HCT116 (cell line): ENCODE data around the gene ZSCAN26. TPM values are rescaled to one million over a fixed set of nuclear protein-coding genes. Genes with fewer than 3 reads are reported as not detected.

ENCODE experiments used
- ATAC-seq: fragments of 200-7000 bp; cut with Tn5 transposase; 2 replicates; pipeline ENCODE4 v1.9.1; 2020; ENCODE audit warnings: mild to moderate bottlenecking, moderate library complexity
- BruUV-seq: library from RNA; stranded (reverse); fragments of 400-500 nt; replicated peaks from 2 replicates; lab custom pipeline; 2021; lab: Mats Ljungman, UMichigan
- CTCF ChIA-PET: fragments of 300-600 bp; sonication (Branson Sonifier 250); formaldehyde crosslinking; loops from one replicate; lab custom pipeline; 2021; ENCODE audit warnings: antibody characterized with exemption; lab: Charles Lee
- POLR2A ChIA-PET: fragments of 300-600, 350-600 bp; sonication (Branson Sonifier 250); formaldehyde crosslinking; loops from one replicate; lab custom pipeline; 2021; ENCODE audit warnings: antibody characterized with exemption; lab: Charles Lee
- RAD21 ChIA-PET, 2 experiments: fragments of 300-600 bp; sonication (Branson Sonifier 250); formaldehyde crosslinking; loops; one replicate each; lab custom pipeline; 2023; ENCODE audit warnings: low total read pairs in 2 of 2; ENCODE audit not compliant: uncharacterized antibody in 2 of 2, unreplicated experiment in 2 of 2, low non-redundant PET in 1 of 2; lab: Charles Lee
- DNase-seq: peaks from one replicate; pipeline ENCODE4 v3.0.0-alpha.2; 2010; ENCODE audit warnings: low read depth, low spot score
- H2AFZ ChIP-seq: fragments of 200-600 bp; shearing (Covaris generic), sonication (generic); 2 replicates; pipeline ENCODE4 v1.6.1; 2017; ENCODE audit warnings: low read depth, mixed run types, mixed read lengths, antibody characterized with exemption, low read length; ENCODE audit not compliant: poor library complexity, severe bottlenecking
- H3K27ac ChIP-seq: 2 replicates; pipeline ENCODE4 v1.5.1; 2012; ENCODE audit warnings: low read depth, low read length
- H3K27me3 ChIP-seq: fragments of 200-600 bp; sonication (generic); 2 replicates; pipeline ENCODE4 v1.6.1; 2016; ENCODE audit warnings: mixed run types, low read length, mixed read lengths; ENCODE audit not compliant: insufficient read depth
- H3K36me3 ChIP-seq, 2 experiments: fragments of 200-500 bp in 1 of 2; fragments of 200-600 bp in 1 of 2; sonication (Bioruptor generic) in 1 of 2; sonication (generic) in 1 of 2; 2 replicates each; pipeline versions ENCODE4 v1.5.1 to v1.6.1; 2014 to 2016; ENCODE audit warnings: low read length in 2 of 2, inconsistent platforms in 1 of 2, mixed read lengths in 1 of 2, mixed run types in 1 of 2; ENCODE audit not compliant: insufficient read depth in 2 of 2, control insufficient read depth in 1 of 2
- H3K4me1 ChIP-seq, 2 experiments: fragments of 200-600 bp in 1 of 2; sonication (generic) in 1 of 2; 2 replicates each; pipeline versions ENCODE4 v1.5.1 to v1.6.1; 2012 to 2017; ENCODE audit warnings: low read length in 2 of 2, inconsistent platforms in 1 of 2, mild to moderate bottlenecking in 1 of 2, mixed read lengths in 1 of 2, mixed run types in 1 of 2, moderate library complexity in 1 of 2; ENCODE audit not compliant: insufficient read depth in 2 of 2, control insufficient read depth in 1 of 2
- H3K4me2 ChIP-seq: fragments of 200-600 bp; sonication (generic); 2 replicates; pipeline ENCODE4 v1.6.1; 2017; ENCODE audit warnings: mixed run types, low read length, mixed read lengths
- H3K4me3 ChIP-seq, 2 experiments: fragments of 200-600 bp in 1 of 2; sonication (generic) in 1 of 2; replicated peaks in 1 of 2; 2 replicates each; pipeline ENCODE4 v1.5.1; 2011 to 2016; ENCODE audit warnings: low read length in 2 of 2, control low read depth in 1 of 2, low read depth in 1 of 2, mild to moderate bottlenecking in 1 of 2, mixed read lengths in 1 of 2, mixed run types in 1 of 2
- H3K79me2 ChIP-seq: fragments of 200-600 bp; sonication (generic); 2 replicates; pipeline ENCODE4 v1.6.1; 2017; ENCODE audit warnings: mild to moderate bottlenecking, mixed run types, low read length, moderate library complexity, mixed read lengths; ENCODE audit not compliant: insufficient read depth
- H3K9ac ChIP-seq: fragments of 200-600 bp; sonication (generic); 2 replicates; pipeline ENCODE4 v1.6.1; 2016; ENCODE audit warnings: low read length, mixed read lengths
- H3K9me2 ChIP-seq: fragments of 200-600 bp; sonication (generic), shearing (Covaris generic); 2 replicates; pipeline ENCODE4 v1.6.1; 2017; ENCODE audit warnings: mixed run types, mild to moderate bottlenecking, moderate library complexity; ENCODE audit not compliant: insufficient read depth
- H3K9me3 ChIP-seq, 2 experiments: fragments of 200-500 bp in 1 of 2; fragments of 200-600 bp in 1 of 2; sonication (Bioruptor generic) in 1 of 2; sonication (generic) in 1 of 2; 2 replicates each; pipeline ENCODE4 v1.6.1; 2014 to 2017; ENCODE audit warnings: low read length in 2 of 2, mixed read lengths in 2 of 2, inconsistent platforms in 1 of 2, low read depth in 1 of 2, mild to moderate bottlenecking in 1 of 2, mixed run types in 1 of 2, moderate library complexity in 1 of 2; ENCODE audit not compliant: control insufficient read depth in 1 of 2, insufficient read depth in 1 of 2
- H4K20me1 ChIP-seq: fragments of 200-600 bp; sonication (generic), shearing (Covaris generic); 2 replicates; pipeline ENCODE4 v1.6.1; 2017; ENCODE audit warnings: mixed run types, mild to moderate bottlenecking, moderate library complexity; ENCODE audit not compliant: insufficient read depth
- CEBPB ChIP-seq: IDR thresholded peaks from 2 replicates; pipeline ENCODE4 v1.6.1; 2012; ENCODE audit warnings: low read depth
- FOSL1 ChIP-seq: IDR thresholded peaks from 2 replicates; pipeline ENCODE4 v1.6.1; 2012; ENCODE audit warnings: low read depth
- POLR2AphosphoS5 ChIP-seq: IDR thresholded peaks from 2 replicates; pipeline ENCODE4 v1.6.1; 2011; ENCODE audit warnings: mild to moderate bottlenecking, low read depth, low read length, moderate library complexity
- RAD21 ChIP-seq: IDR thresholded peaks from 2 replicates; pipeline ENCODE4 v1.6.1; 2012; ENCODE audit warnings: low read depth, mild to moderate bottlenecking
- SRF ChIP-seq: IDR thresholded peaks from 2 replicates; pipeline ENCODE4 v1.6.1; 2012; ENCODE audit warnings: low read depth
- ZFX ChIP-seq: fragments of 450-650 bp; IDR thresholded peaks from 2 replicates; pipeline ENCODE4 v1.6.1; 2017
- intact Hi-C: fragments of 100-400 bp; cut with micrococcal nuclease; formaldehyde crosslinking; loops from 2 replicates; pipeline ENCODE4 v1.10.0; 2022
- total RNA-seq: library from RNA; stranded (reverse); gene quantifications from one replicate; pipeline ENCODE4 v1.2.1, GENCODE V29; 2021; ENCODE audit not compliant: unreplicated experiment
- TF ChIP-seq, protein P1 (sequence below), 3 experiments: fragments of 200-600 bp in 1 of 3; sonication (generic) in 1 of 3; IDR thresholded peaks in 2 of 3; conservative IDR thresholded peaks in 1 of 3; 2 replicates each; pipeline ENCODE4 v1.5.1; 2012 to 2017; ENCODE audit warnings: low read depth in 2 of 3, low read length in 2 of 3, antibody characterized with exemption in 1 of 3, borderline replicate concordance in 1 of 3, control low read depth in 1 of 3, mild to moderate bottlenecking in 1 of 3, mixed read lengths in 1 of 3, mixed run types in 1 of 3, moderate library complexity in 1 of 3; ENCODE audit not compliant: insufficient read depth in 1 of 3

Gene ZSCAN26
- total RNA-seq, 1 experiment from 2014 or later, result 10.3 TPM

- TF ChIP-seq POLR2AphosphoS5, result no peak
- TF ChIP-seq SRF, result no peak
- TF ChIP-seq ZFX, result no peak
Observed at GRCh38 chr6:28226460-28226859, 40.5 kb upstream of the ZSCAN26 start (continued).

DNA sequence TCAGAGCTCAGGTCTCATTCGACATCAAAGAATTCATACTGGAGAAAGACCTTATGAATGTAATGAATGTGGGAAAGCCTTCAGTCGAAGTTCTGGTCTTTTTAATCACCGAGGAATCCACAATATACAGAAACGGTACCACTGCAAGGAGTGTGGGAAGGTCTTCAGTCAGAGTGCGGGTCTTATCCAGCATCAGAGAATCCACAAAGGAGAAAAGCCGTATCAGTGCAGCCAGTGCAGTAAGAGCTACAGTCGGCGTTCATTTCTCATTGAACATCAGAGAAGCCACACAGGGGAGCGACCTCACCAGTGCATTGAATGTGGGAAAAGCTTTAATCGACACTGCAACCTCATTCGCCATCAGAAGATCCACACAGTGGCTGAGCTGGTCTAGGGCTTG lies 34.2 kb upstream of the ZSCAN26 start:
- ChIA-PET POLR2A (no interaction called here), CTCF (no interaction called here)
- BruUV-seq, result no TSS peak

More for the DNA sequence above, 34.2 kb upstream of the ZSCAN26 start:
- Histone ChIP-seq H3K9me2 (no peaks in the 10 kb centered on the region), H3K79me2 (peaks cover 4% of the 10 kb centered on the region; the same call in 1 of the 2 replicates), H4K20me1 (no peaks in the 10 kb centered on the region), H3K4me2 (no peak overlapping the region), H2AFZ (no peak overlapping the region), H3K36me3 (peaks cover 30% of the 10 kb centered on the region in 2 experiments), H3K4me1 (no peaks in the 10 kb centered on the region), H3K9me3 (no peaks in the 10 kb centered on the region), H3K4me3 (no peak overlapping the region), H3K27ac (no peak overlapping the region), H3K27me3 (no peaks in the 10 kb centered on the region), H3K9ac (no peak overlapping the region)
- intact Hi-C loops, result no loop called here
- TF ChIP-seq POLR2AphosphoS5 (no peak), FOSL1 (no peak), RAD21 (no peak), CEBPB (no peak)
- TF ChIP-seq, protein P1, sequence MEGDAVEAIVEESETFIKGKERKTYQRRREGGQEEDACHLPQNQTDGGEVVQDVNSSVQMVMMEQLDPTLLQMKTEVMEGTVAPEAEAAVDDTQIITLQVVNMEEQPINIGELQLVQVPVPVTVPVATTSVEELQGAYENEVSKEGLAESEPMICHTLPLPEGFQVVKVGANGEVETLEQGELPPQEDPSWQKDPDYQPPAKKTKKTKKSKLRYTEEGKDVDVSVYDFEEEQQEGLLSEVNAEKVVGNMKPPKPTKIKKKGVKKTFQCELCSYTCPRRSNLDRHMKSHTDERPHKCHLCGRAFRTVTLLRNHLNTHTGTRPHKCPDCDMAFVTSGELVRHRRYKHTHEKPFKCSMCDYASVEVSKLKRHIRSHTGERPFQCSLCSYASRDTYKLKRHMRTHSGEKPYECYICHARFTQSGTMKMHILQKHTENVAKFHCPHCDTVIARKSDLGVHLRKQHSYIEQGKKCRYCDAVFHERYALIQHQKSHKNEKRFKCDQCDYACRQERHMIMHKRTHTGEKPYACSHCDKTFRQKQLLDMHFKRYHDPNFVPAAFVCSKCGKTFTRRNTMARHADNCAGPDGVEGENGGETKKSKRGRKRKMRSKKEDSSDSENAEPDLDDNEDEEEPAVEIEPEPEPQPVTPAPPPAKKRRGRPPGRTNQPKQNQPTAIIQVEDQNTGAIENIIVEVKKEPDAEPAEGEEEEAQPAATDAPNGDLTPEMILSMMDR (IDR thresholded peaks at IDR 0.05 in 2 of 3, conservative IDR thresholded peaks at IDR 0.05 in 1 of 3; ENCODE audit: borderline replicate concordance in 1 of 3, insufficient read depth in 1 of 3, low read depth in 2 of 3, low read length in 2 of 3), result no peak
- no peak for ATAC-seq
- no peak for DNase-seq
- RAD21 ChIA-PET, result no interaction called here
